ENCODE measurements around the gene MAD1L1.

The MAD1L1 gene

GRCh38 chr7:2031451-2031845 is 201.3 kb downstream of the MAD1L1 start:
- TF ChIP-seq CTCF (IDR thresholded peaks at IDR 0.05; ENCODE audit: low read depth, low read length), result no peak
- in situ Hi-C loops (cut with HindIII; ENCODE audit: low sequenced_read_pairs), result no loop called here
- DNase-seq (ENCODE audit: low read depth, low spot score), result no peak
- no peak overlapping the region for H3K4me3 ChIP-seq (ENCODE audit: low read depth, low read length)

GRCh38 chr7:2030475-2031450 is 202.0 kb downstream of the MAD1L1 start:
- DNase-seq (ENCODE audit: low read depth, low spot score), result no peak
- H3K4me3 ChIP-seq (ENCODE audit: low read depth, low read length), result no peak overlapping the region
- in situ Hi-C loops (cut with HindIII; ENCODE audit: low sequenced_read_pairs), result no loop called here
- no peak for TF ChIP-seq CTCF (IDR thresholded peaks at IDR 0.05; ENCODE audit: low read depth, low read length)

- in situ Hi-C loops (cut with HindIII; ENCODE audit: low sequenced_read_pairs), result no loop called here
- TF ChIP-seq CTCF (IDR thresholded peaks at IDR 0.05; ENCODE audit: low read depth, low read length), result no peak
- H3K4me3 ChIP-seq (ENCODE audit: low read depth, low read length), result no peak overlapping the region
- no peak for DNase-seq (ENCODE audit: low read depth, low spot score)
These were observed 202.8 kb downstream of the MAD1L1 start for GRCh38 chr7:2029936-2030335.

- no peak for DNase-seq (ENCODE audit: low read depth, low spot score)
- no peak for TF ChIP-seq CTCF (IDR thresholded peaks at IDR 0.05; ENCODE audit: low read depth, low read length)
- no peak overlapping the region for H3K4me3 ChIP-seq (ENCODE audit: low read depth, low read length)
- in situ Hi-C loops (cut with HindIII; ENCODE audit: low sequenced_read_pairs), result no loop called here
These were observed 203.4 kb downstream of the MAD1L1 start for GRCh38 chr7:2029211-2029905.

- in situ Hi-C loops (cut with HindIII; ENCODE audit: low sequenced_read_pairs), result no loop called here
- no peak for DNase-seq (ENCODE audit: low read depth, low spot score)
- H3K4me3 ChIP-seq (ENCODE audit: low read depth, low read length), result no peak overlapping the region
- TF ChIP-seq CTCF (IDR thresholded peaks at IDR 0.05; ENCODE audit: low read depth, low read length), result no peak
These were observed 204.0 kb downstream of the MAD1L1 start for GRCh38 chr7:2028733-2029132.

- in situ Hi-C loops (cut with HindIII; ENCODE audit: low sequenced_read_pairs), result no loop called here
- TF ChIP-seq CTCF (IDR thresholded peaks at IDR 0.05; ENCODE audit: low read depth, low read length), result no peak
- DNase-seq (ENCODE audit: low read depth, low spot score), result no peak
- no peak overlapping the region for H3K4me3 ChIP-seq (ENCODE audit: low read depth, low read length)
These were observed 207.6 kb downstream of the MAD1L1 start for GRCh38 chr7:2025188-2025587.
